ENCODE data around the gene CEMP1. TPM values are rescaled to one million over a fixed set of nuclear protein-coding genes. Genes with fewer than 3 reads are reported as not detected.
"Not testable (repeated sequence)": the region's sequence is repeated elsewhere in the genome, so short reads cannot be mapped to it uniquely, and the experiment has no call there.

Gene CEMP1
- 1 to 10 TPM; 1.3 to 8.1 TPM for total RNA-seq

GRCh38 chr16:2531371-2531695 lies at the start of gene CEMP1:
Gene CEMP1 (minus strand): TSS chr16:2531408. CDS start chr16:2531073, 335 bp downstream.
- 11% methylated on average over 11 of the region's 11 CpGs for WGBS
- Histone ChIP-seq H3K4me3 (peak within 1 kb of the TSS; percentile 49 to 62), H3K9me3 (no peaks in the 10 kb centered on the region), H3K27ac (peak within 1 kb of the TSS; percentile 93 to 97), H3K27me3 (replicated peaks; ENCODE audit: insufficient read depth) (no peaks in the 10 kb centered on the region), H3K36me3 (peaks cover 7% of the 10 kb centered on the region in 2 donors), H3K4me1 (replicated peaks) (peaks cover 6% of the 10 kb centered on the region)
- DNase-seq (ENCODE audit: low spot score) = no peak
- intact Hi-C loops (cut with DNase I) = loop anchor here (10.0 kb wide), 1 partner anchor 63 kb away; no protein-coding TSS in a partner anchor
- no peak for TF ChIP-seq CTCF (IDR thresholded peaks at IDR 0.05)
- no peak for TF ChIP-seq POLR2AphosphoS5 (IDR thresholded peaks at IDR 0.05)
- no peak for TF ChIP-seq POLR2A (IDR thresholded peaks at IDR 0.05)

GRCh38 chr16:2580818-2581217 lies 49.6 kb upstream of the CEMP1 start:
- H3K9me3 ChIP-seq; H3K27me3 ChIP-seq (replicated peaks; ENCODE audit: insufficient read depth); H3K27ac ChIP-seq; H3K4me1 ChIP-seq (replicated peaks); H3K36me3 ChIP-seq; H3K4me3 ChIP-seq; intact Hi-C loops (cut with DNase I); DNase-seq (ENCODE audit: low spot score): not testable (repeated sequence)
- WGBS = no CpG with 5 or more reads among the region's 21 CpGs

GRCh38 chr16:2580143-2580542 lies 48.9 kb upstream of the CEMP1 start:
- DNase-seq (ENCODE audit: low spot score); H3K4me3 ChIP-seq; H3K36me3 ChIP-seq; H3K27ac ChIP-seq; intact Hi-C loops (cut with DNase I); H3K9me3 ChIP-seq; H3K27me3 ChIP-seq (replicated peaks; ENCODE audit: insufficient read depth); H3K4me1 ChIP-seq (replicated peaks): not testable (repeated sequence)
- WGBS = no CpG with 5 or more reads among the region's 11 CpGs

GRCh38 chr16:2578905-2579304 lies 47.7 kb upstream of the CEMP1 start:
- no CpG with 5 or more reads among the region's 12 CpGs for WGBS
- H3K27ac ChIP-seq; H3K4me1 ChIP-seq (replicated peaks); H3K4me3 ChIP-seq; DNase-seq (ENCODE audit: low spot score); H3K9me3 ChIP-seq; H3K36me3 ChIP-seq; H3K27me3 ChIP-seq (replicated peaks; ENCODE audit: insufficient read depth); intact Hi-C loops (cut with DNase I): not testable (repeated sequence)

GRCh38 chr16:2577044-2577443 lies 45.8 kb upstream of the CEMP1 start:
- H3K4me3 ChIP-seq; H3K27ac ChIP-seq; H3K27me3 ChIP-seq (replicated peaks; ENCODE audit: insufficient read depth); H3K4me1 ChIP-seq (replicated peaks); intact Hi-C loops (cut with DNase I); H3K9me3 ChIP-seq; DNase-seq (ENCODE audit: low spot score); H3K36me3 ChIP-seq: not testable (repeated sequence)
- 91% methylated on average over 6 of the region's 26 CpGs for WGBS

GRCh38 chr16:2575839-2576238 lies 44.6 kb upstream of the CEMP1 start:
- intact Hi-C loops (cut with DNase I); H3K27me3 ChIP-seq (replicated peaks; ENCODE audit: insufficient read depth); H3K9me3 ChIP-seq; DNase-seq (ENCODE audit: low spot score); H3K4me1 ChIP-seq (replicated peaks); H3K4me3 ChIP-seq; H3K27ac ChIP-seq; H3K36me3 ChIP-seq: not testable (repeated sequence)
- no CpG with 5 or more reads among the region's 21 CpGs for WGBS

GRCh38 chr16:2572704-2573103 lies 41.5 kb upstream of the CEMP1 start:
- H3K27ac ChIP-seq; H3K4me3 ChIP-seq; H3K27me3 ChIP-seq (replicated peaks; ENCODE audit: insufficient read depth); H3K9me3 ChIP-seq; H3K4me1 ChIP-seq (replicated peaks); DNase-seq (ENCODE audit: low spot score); H3K36me3 ChIP-seq; intact Hi-C loops (cut with DNase I): not testable (repeated sequence)
- WGBS = no CpG with 5 or more reads among the region's 6 CpGs

GRCh38 chr16:2568573-2568972 lies 37.4 kb upstream of the CEMP1 start:
- WGBS = no CpG with 5 or more reads among the region's 11 CpGs
- H3K36me3 ChIP-seq; DNase-seq (ENCODE audit: low spot score); H3K27ac ChIP-seq; H3K4me1 ChIP-seq (replicated peaks); H3K4me3 ChIP-seq; intact Hi-C loops (cut with DNase I); H3K9me3 ChIP-seq; H3K27me3 ChIP-seq (replicated peaks; ENCODE audit: insufficient read depth): not testable (repeated sequence)

GRCh38 chr16:2567506-2567905 lies 36.3 kb upstream of the CEMP1 start:
- H3K27ac ChIP-seq; H3K36me3 ChIP-seq; intact Hi-C loops (cut with DNase I); H3K4me3 ChIP-seq; H3K9me3 ChIP-seq; H3K27me3 ChIP-seq (replicated peaks; ENCODE audit: insufficient read depth); H3K4me1 ChIP-seq (replicated peaks); DNase-seq (ENCODE audit: low spot score): not testable (repeated sequence)
- WGBS = no CpG with 5 or more reads among the region's 6 CpGs

GRCh38 chr16:2560798-2561133 lies 29.6 kb upstream of the CEMP1 start:
- H3K4me3 ChIP-seq; H3K36me3 ChIP-seq; H3K9me3 ChIP-seq; intact Hi-C loops (cut with DNase I); H3K27ac ChIP-seq; H3K4me1 ChIP-seq (replicated peaks); H3K27me3 ChIP-seq (replicated peaks; ENCODE audit: insufficient read depth): not testable (repeated sequence)
- WGBS = no CpG with 5 or more reads among the region's 4 CpGs
- DNase-seq (ENCODE audit: low spot score) = peak; percentile 70

- H3K4me1 ChIP-seq (replicated peaks); H3K27ac ChIP-seq; H3K27me3 ChIP-seq (replicated peaks; ENCODE audit: insufficient read depth); H3K9me3 ChIP-seq; H3K4me3 ChIP-seq; DNase-seq (ENCODE audit: low spot score); intact Hi-C loops (cut with DNase I); H3K36me3 ChIP-seq: not testable (repeated sequence)
- 55% methylated on average over 6 of the region's 17 CpGs for WGBS
Measured at GRCh38 chr16:2560131-2560797, 29.1 kb upstream of the CEMP1 start.

GRCh38 chr16:2557150-2557549 lies 25.9 kb upstream of the CEMP1 start:
- H3K27me3 ChIP-seq (replicated peaks; ENCODE audit: insufficient read depth); H3K27ac ChIP-seq; intact Hi-C loops (cut with DNase I); H3K4me3 ChIP-seq; H3K36me3 ChIP-seq; H3K9me3 ChIP-seq; DNase-seq (ENCODE audit: low spot score); H3K4me1 ChIP-seq (replicated peaks): not testable (repeated sequence)
- WGBS = no CpG with 5 or more reads among the region's 15 CpGs

Measured in prostate gland (tissue), 2 donors.